ENCODE data around the gene INSYN2B.

Gene INSYN2B

GRCh38 chr5:169997798-169998197, 17.5 kb upstream of the INSYN2B start:
- no peaks in the 10 kb centered on the region for H3K27me3 ChIP-seq (ENCODE audit: low read depth, low read length)
- H3K4me3 ChIP-seq (ENCODE audit: low read depth in 1 of 2, low read length in 2 of 2), result no peak overlapping the region
- no peaks in the 10 kb centered on the region for H3K36me3 ChIP-seq (ENCODE audit: control insufficient read depth in 1 of 2, insufficient read depth in 2 of 2, low read length in 2 of 2)
- H3K4me1 ChIP-seq (ENCODE audit: control insufficient read depth in 1 of 2, insufficient read depth in 2 of 2, low read length in 2 of 2), result no peaks in the 10 kb centered on the region
- no peak overlapping the region for H3K27ac ChIP-seq (ENCODE audit: low read length)
- no peaks in the 10 kb centered on the region for H3K9me3 ChIP-seq (ENCODE audit: control insufficient read depth in 1 of 2, low read length in 2 of 2)

DNA sequence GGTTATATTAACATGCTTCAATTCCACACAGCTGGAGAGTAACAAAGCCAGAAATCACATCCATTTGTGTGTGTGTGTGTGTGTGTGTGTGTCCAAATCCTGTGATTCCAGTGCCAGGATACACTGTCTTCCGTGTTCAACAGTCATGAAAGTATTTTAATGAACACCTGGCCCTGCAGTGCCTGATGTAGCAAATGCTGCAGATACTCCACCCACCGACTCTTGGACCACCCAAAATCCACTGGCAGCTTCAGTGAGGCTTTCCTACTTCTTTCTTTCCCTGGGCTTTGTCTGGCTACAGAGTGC, 13.1 kb upstream of the INSYN2B start:
- Histone ChIP-seq H3K9me3 (ENCODE audit: control insufficient read depth in 1 of 2, low read length in 2 of 2) (no peaks in the 10 kb centered on the region), H3K4me1 (ENCODE audit: control insufficient read depth in 1 of 2, insufficient read depth in 2 of 2, low read length in 2 of 2) (no peaks in the 10 kb centered on the region), H3K4me3 (ENCODE audit: low read depth in 1 of 2, low read length in 2 of 2) (no peak overlapping the region), H3K27ac (ENCODE audit: low read length) (no peak overlapping the region), H3K36me3 (ENCODE audit: control insufficient read depth in 1 of 2, insufficient read depth in 2 of 2, low read length in 2 of 2) (no peaks in the 10 kb centered on the region), H3K27me3 (ENCODE audit: low read depth, low read length) (no peaks in the 10 kb centered on the region)

GRCh38 chr5:169992789-169993484, 12.6 kb upstream of the INSYN2B start:
- H3K4me3 ChIP-seq (ENCODE audit: low read depth in 1 of 2, low read length in 2 of 2), result no peak overlapping the region
- H3K36me3 ChIP-seq (ENCODE audit: control insufficient read depth in 1 of 2, insufficient read depth in 2 of 2, low read length in 2 of 2), result no peaks in the 10 kb centered on the region
- no peak overlapping the region for H3K27ac ChIP-seq (ENCODE audit: low read length)
- no peaks in the 10 kb centered on the region for H3K4me1 ChIP-seq (ENCODE audit: control insufficient read depth in 1 of 2, insufficient read depth in 2 of 2, low read length in 2 of 2)
- H3K27me3 ChIP-seq (ENCODE audit: low read depth, low read length), result no peaks in the 10 kb centered on the region
- no peaks in the 10 kb centered on the region for H3K9me3 ChIP-seq (ENCODE audit: control insufficient read depth in 1 of 2, low read length in 2 of 2)

- no peaks in the 10 kb centered on the region for H3K9me3 ChIP-seq (ENCODE audit: control insufficient read depth in 1 of 2, low read length in 2 of 2)
Observed at GRCh38 chr5:169991115-169991869, 11.0 kb upstream of the INSYN2B start.

GRCh38 chr5:169989365-169989764, 9.1 kb upstream of the INSYN2B start:
- H3K27me3 ChIP-seq (ENCODE audit: low read depth, low read length), result no peaks in the 10 kb centered on the region

More at GRCh38 chr5:169991115-169991869, 11.0 kb upstream of the INSYN2B start:
- Histone ChIP-seq H3K4me3 (ENCODE audit: low read depth in 1 of 2, low read length in 2 of 2) (no peak overlapping the region), H3K27me3 (ENCODE audit: low read depth, low read length) (no peaks in the 10 kb centered on the region), H3K4me1 (ENCODE audit: control insufficient read depth in 1 of 2, insufficient read depth in 2 of 2, low read length in 2 of 2) (no peaks in the 10 kb centered on the region), H3K36me3 (ENCODE audit: control insufficient read depth in 1 of 2, insufficient read depth in 2 of 2, low read length in 2 of 2) (no peaks in the 10 kb centered on the region), H3K27ac (ENCODE audit: low read length) (no peak overlapping the region)

GRCh38 chr5:169988947-169989346, 8.7 kb upstream of the INSYN2B start:
- no peak overlapping the region for H3K4me3 ChIP-seq (ENCODE audit: low read depth in 1 of 2, low read length in 2 of 2)
- H3K36me3 ChIP-seq (ENCODE audit: control insufficient read depth in 1 of 2, insufficient read depth in 2 of 2, low read length in 2 of 2), result no peaks in the 10 kb centered on the region
- no peaks in the 10 kb centered on the region for H3K4me1 ChIP-seq (ENCODE audit: control insufficient read depth in 1 of 2, insufficient read depth in 2 of 2, low read length in 2 of 2)
- H3K9me3 ChIP-seq (ENCODE audit: control insufficient read depth in 1 of 2, low read length in 2 of 2), result no peaks in the 10 kb centered on the region
- no peaks in the 10 kb centered on the region for H3K27me3 ChIP-seq (ENCODE audit: low read depth, low read length)
- no peak overlapping the region for H3K27ac ChIP-seq (ENCODE audit: low read length)

More at GRCh38 chr5:169989365-169989764, 9.1 kb upstream of the INSYN2B start:
- Histone ChIP-seq H3K4me1 (ENCODE audit: control insufficient read depth in 1 of 2, insufficient read depth in 2 of 2, low read length in 2 of 2) (no peaks in the 10 kb centered on the region), H3K9me3 (ENCODE audit: control insufficient read depth in 1 of 2, low read length in 2 of 2) (no peaks in the 10 kb centered on the region), H3K4me3 (ENCODE audit: low read depth in 1 of 2, low read length in 2 of 2) (no peak overlapping the region), H3K27ac (ENCODE audit: low read length) (no peak overlapping the region), H3K36me3 (ENCODE audit: control insufficient read depth in 1 of 2, insufficient read depth in 2 of 2, low read length in 2 of 2) (no peaks in the 10 kb centered on the region)

DNA sequence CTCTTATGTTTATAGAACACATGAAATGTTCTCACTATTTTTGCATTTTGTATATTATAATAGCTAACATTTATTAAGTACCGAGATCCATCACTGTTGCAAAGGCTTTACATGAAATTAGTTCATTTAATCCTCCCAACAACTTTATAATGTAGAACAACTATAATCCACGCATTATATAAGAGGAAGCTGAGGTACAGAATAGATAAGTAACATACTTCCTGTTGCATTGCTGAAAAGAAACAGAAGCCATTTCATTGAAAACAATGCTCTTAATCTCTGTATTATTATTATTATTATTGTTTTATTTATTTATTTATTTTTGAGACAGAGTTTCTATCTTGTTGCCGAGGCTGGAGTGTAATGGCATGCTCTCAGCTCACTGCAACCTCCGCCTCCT, 7.9 kb upstream of the INSYN2B start:
- Histone ChIP-seq H3K4me3 (ENCODE audit: low read depth in 1 of 2, low read length in 2 of 2) (no peak overlapping the region), H3K9me3 (ENCODE audit: control insufficient read depth in 1 of 2, low read length in 2 of 2) (no peaks in the 10 kb centered on the region), H3K4me1 (ENCODE audit: control insufficient read depth in 1 of 2, insufficient read depth in 2 of 2, low read length in 2 of 2) (no peaks in the 10 kb centered on the region), H3K36me3 (ENCODE audit: control insufficient read depth in 1 of 2, insufficient read depth in 2 of 2, low read length in 2 of 2) (no peaks in the 10 kb centered on the region), H3K27ac (ENCODE audit: low read length) (no peak overlapping the region), H3K27me3 (ENCODE audit: low read depth, low read length) (no peaks in the 10 kb centered on the region)

GRCh38 chr5:169979871-169980270, 424 bp downstream of the INSYN2B start:
- H3K27me3 ChIP-seq (ENCODE audit: low read depth, low read length), result no peaks in the 10 kb centered on the region
- H3K27ac ChIP-seq (ENCODE audit: low read length), result no peak overlapping the region
- H3K9me3 ChIP-seq (ENCODE audit: control insufficient read depth in 1 of 2, low read length in 2 of 2), result no peaks in the 10 kb centered on the region
- no peaks in the 10 kb centered on the region for H3K4me1 ChIP-seq (ENCODE audit: control insufficient read depth in 1 of 2, insufficient read depth in 2 of 2, low read length in 2 of 2)
- no peaks in the 10 kb centered on the region for H3K36me3 ChIP-seq (ENCODE audit: control insufficient read depth in 1 of 2, insufficient read depth in 2 of 2, low read length in 2 of 2)
- peak overlapping the region in 1 of 2 donors; percentile 36 for H3K4me3 ChIP-seq (ENCODE audit: low read depth in 1 of 2, low read length in 2 of 2)

GRCh38 chr5:169978714-169979113, 1.6 kb downstream of the INSYN2B start:
- no peaks in the 10 kb centered on the region for H3K36me3 ChIP-seq (ENCODE audit: control insufficient read depth in 1 of 2, insufficient read depth in 2 of 2, low read length in 2 of 2)
- H3K27me3 ChIP-seq (ENCODE audit: low read depth, low read length), result no peaks in the 10 kb centered on the region
- H3K4me3 ChIP-seq (ENCODE audit: low read depth in 1 of 2, low read length in 2 of 2), result no peak overlapping the region
- H3K9me3 ChIP-seq (ENCODE audit: control insufficient read depth in 1 of 2, low read length in 2 of 2), result no peaks in the 10 kb centered on the region
- no peaks in the 10 kb centered on the region for H3K4me1 ChIP-seq (ENCODE audit: control insufficient read depth in 1 of 2, insufficient read depth in 2 of 2, low read length in 2 of 2)
- H3K27ac ChIP-seq (ENCODE audit: low read length), result no peak overlapping the region

- H3K4me1 ChIP-seq (ENCODE audit: control insufficient read depth in 1 of 2, insufficient read depth in 2 of 2, low read length in 2 of 2), result no peaks in the 10 kb centered on the region
- no peaks in the 10 kb centered on the region for H3K27me3 ChIP-seq (ENCODE audit: low read depth, low read length)
- peaks cover 0 to 4% of the 10 kb centered on the region in 2 donors for H3K36me3 ChIP-seq (ENCODE audit: control insufficient read depth in 1 of 2, insufficient read depth in 2 of 2, low read length in 2 of 2)
- H3K4me3 ChIP-seq (ENCODE audit: low read depth in 1 of 2, low read length in 2 of 2), result no peak overlapping the region
- H3K27ac ChIP-seq (ENCODE audit: low read length), result no peak overlapping the region
- H3K9me3 ChIP-seq (ENCODE audit: control insufficient read depth in 1 of 2, low read length in 2 of 2), result no peaks in the 10 kb centered on the region
Observed at GRCh38 chr5:169974121-169974770, 6.0 kb downstream of the INSYN2B start.

DNA sequence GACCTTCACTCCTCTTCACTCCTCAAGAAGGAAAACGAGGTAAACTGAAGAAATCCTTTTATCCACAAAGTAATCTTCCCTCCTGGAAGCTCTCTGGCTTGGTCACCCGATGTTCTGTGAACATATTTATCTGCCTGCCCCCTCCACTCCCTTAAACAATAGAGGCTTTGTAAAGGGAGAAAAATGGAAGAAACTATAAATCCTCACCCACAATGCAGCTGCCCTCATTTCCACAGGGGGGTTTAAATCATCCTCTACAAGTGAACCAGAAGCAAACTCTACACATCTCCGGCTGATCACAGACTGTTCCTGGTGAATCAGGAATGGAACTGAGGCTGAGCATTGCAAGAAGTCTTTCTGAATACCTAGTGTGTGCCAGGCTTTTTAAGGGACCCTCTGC, 7.2 kb downstream of the INSYN2B start:
- no peak overlapping the region for H3K27ac ChIP-seq (ENCODE audit: low read length)
- peaks cover 0 to 4% of the 10 kb centered on the region in 2 donors for H3K36me3 ChIP-seq (ENCODE audit: control insufficient read depth in 1 of 2, insufficient read depth in 2 of 2, low read length in 2 of 2)
- no peaks in the 10 kb centered on the region for H3K27me3 ChIP-seq (ENCODE audit: low read depth, low read length)
- no peaks in the 10 kb centered on the region for H3K4me1 ChIP-seq (ENCODE audit: control insufficient read depth in 1 of 2, insufficient read depth in 2 of 2, low read length in 2 of 2)
- H3K9me3 ChIP-seq (ENCODE audit: control insufficient read depth in 1 of 2, low read length in 2 of 2), result no peaks in the 10 kb centered on the region
- H3K4me3 ChIP-seq (ENCODE audit: low read depth in 1 of 2, low read length in 2 of 2), result no peak overlapping the region
